KOPT-K1 (cell line): Measurements from ENCODE around the gene CD7.

Source experiments
- H3K27ac ChIP-seq: fragments of 200-600 bp; sonication (generic); 2 replicates; pipeline ENCODE4 v1.5.1; 2016; ENCODE audit warnings: antibody characterized with exemption, mild to moderate bottlenecking, low read depth, low read length; ENCODE audit not compliant: poor library complexity, severe bottlenecking
- H3K36me3 ChIP-seq: fragments of 200-600 bp; sonication (generic); 2 replicates; pipeline ENCODE4 v1.5.1; 2017; ENCODE audit warnings: antibody characterized with exemption, mild to moderate bottlenecking, low read length, moderate library complexity; ENCODE audit not compliant: insufficient read depth
- H3K9me3 ChIP-seq: fragments of 200-600 bp; sonication (generic); 2 replicates; pipeline ENCODE4 v1.5.1; 2017; ENCODE audit warnings: antibody characterized with exemption, low read length, mild to moderate bottlenecking; ENCODE audit not compliant: insufficient read depth, poor library complexity, severe bottlenecking

CD7 gene

DNA sequence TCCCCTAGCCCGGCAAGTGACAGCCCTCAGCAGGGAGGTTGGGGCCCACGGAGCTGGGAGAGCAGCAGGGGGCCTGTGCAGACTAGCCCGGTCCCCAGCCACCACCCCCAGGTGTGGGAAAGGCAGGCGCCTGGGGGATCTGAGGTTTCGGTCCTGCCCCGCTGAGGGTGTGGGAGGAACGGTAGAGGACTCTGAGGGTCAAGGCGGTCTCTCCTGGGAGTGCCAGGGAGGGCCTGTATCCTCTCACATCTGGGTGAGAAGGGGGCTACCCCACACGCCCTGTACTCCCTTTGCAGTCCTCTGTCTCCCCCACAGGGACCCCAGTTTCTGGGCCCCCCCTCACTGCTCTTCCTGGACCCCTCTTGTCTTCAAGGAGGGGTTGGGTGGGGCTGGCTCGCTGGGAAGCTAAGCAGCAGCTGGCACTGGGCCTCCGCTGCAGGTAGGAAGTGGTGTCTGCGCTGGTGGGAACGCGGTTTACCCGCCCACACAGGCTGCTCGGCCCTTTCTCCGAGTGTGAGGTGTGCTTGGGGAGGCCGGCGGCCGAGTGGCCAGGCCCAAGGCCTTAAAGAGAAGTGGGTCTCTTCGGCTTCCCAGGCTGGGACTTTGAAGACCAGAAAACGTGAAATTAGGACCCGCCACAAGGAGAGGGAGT lies 15.4 kb downstream of the CD7 start:
- Histone ChIP-seq H3K36me3 (no peaks in the 10 kb centered on the region), H3K27ac (peak overlapping the region; percentile 80), H3K9me3 (no peaks in the 10 kb centered on the region)

GRCh38 chr17:82301300-82301915 lies 16.0 kb downstream of the CD7 start:
- H3K36me3 ChIP-seq, result no peaks in the 10 kb centered on the region
- H3K9me3 ChIP-seq, result no peaks in the 10 kb centered on the region
- peak overlapping the region; percentile 80 for H3K27ac ChIP-seq

DNA sequence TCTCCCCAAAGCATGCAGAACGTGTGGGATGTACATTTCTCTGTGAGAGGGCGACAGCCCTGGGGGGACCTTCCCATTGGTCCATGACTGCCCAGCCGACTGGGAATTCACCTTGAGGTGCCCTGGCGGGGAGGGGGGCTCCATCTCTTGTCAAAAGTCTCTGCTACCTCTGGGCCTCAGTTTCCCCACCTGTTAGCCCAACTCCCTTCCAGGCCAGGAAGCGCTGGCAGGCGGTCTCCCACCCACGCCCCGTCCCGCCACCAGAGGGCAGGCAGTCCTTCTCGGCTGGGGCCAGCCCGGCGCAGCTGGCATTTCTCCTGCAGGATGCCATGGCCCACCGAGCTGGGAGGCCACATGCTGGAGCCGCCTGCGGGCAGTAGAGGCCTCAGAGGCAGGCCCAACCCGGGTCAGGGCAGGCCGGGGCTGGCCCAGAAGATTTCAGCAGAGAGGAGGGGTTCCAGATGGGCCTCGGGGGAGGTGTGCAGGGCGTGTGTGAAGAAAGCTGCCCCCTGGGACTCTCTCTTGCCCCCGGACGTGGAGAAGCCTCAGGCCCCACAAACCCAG lies 16.6 kb downstream of the CD7 start:
- Histone ChIP-seq H3K9me3 (no peaks in the 10 kb centered on the region), H3K36me3 (no peaks in the 10 kb centered on the region), H3K27ac (peak overlapping the region; percentile 91)

- Histone ChIP-seq H3K36me3 (no peaks in the 10 kb centered on the region), H3K27ac (peak overlapping the region; percentile 91), H3K9me3 (no peaks in the 10 kb centered on the region)
Measured at GRCh38 chr17:82300228-82300627, 17.2 kb downstream of the CD7 start.

GRCh38 chr17:82299452-82299851 lies 18.0 kb downstream of the CD7 start:
- Histone ChIP-seq H3K9me3 (no peaks in the 10 kb centered on the region), H3K27ac (peak overlapping the region; percentile 91), H3K36me3 (no peaks in the 10 kb centered on the region)

GRCh38 chr17:82298538-82299421 lies 18.6 kb downstream of the CD7 start:
- Histone ChIP-seq H3K27ac (peak overlapping the region; percentile 91), H3K36me3 (no peaks in the 10 kb centered on the region), H3K9me3 (no peaks in the 10 kb centered on the region)

GRCh38 chr17:82297714-82298537 lies 19.5 kb downstream of the CD7 start:
- Histone ChIP-seq H3K27ac (peak overlapping the region; percentile 91), H3K9me3 (no peaks in the 10 kb centered on the region), H3K36me3 (no peaks in the 10 kb centered on the region)

DNA sequence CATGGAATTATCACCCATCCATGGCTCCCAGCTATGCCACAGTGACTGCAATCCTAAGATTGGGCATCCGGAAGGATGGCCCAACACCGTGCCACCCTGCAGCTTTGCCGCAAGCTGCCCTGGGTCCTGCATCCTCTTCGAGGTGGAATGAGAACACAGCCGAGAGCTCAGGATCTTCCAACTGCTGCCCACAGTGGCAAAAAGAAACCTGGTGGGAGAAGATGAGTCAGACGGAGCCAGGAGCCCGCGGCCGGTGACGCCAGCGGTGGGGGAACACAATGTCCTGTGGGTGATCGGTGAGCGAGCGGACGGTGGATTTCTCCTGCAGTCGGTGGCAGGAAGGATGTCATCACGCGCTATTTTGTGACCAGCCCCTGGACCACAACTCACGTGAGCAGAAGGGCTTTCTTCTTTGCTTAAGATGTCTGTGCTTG lies 20.1 kb downstream of the CD7 start:
- peak overlapping the region; percentile 91 for H3K27ac ChIP-seq
- H3K9me3 ChIP-seq, result no peaks in the 10 kb centered on the region
- H3K36me3 ChIP-seq, result no peaks in the 10 kb centered on the region

- no peaks in the 10 kb centered on the region for H3K36me3 ChIP-seq
- H3K27ac ChIP-seq, result peak overlapping the region; percentile 91
- H3K9me3 ChIP-seq, result no peaks in the 10 kb centered on the region
Measured at GRCh38 chr17:82296511-82297279, 20.7 kb downstream of the CD7 start.

DNA sequence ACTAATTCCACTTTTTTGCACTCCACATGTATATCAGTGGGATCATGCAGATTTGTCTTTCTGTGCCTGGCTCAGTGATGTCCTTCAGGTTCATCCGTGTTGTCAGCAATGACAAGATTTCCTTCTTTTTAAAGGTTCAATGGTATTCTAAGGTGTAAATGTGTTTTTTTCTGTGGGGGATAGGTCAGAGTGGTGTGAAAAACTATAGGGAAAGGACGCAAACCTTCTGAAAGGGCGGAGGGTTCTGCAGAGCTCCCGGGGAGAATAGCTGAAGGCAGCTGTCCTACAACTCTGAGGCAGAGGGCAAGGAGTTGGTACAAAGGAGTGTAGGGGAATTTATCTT lies 22.0 kb downstream of the CD7 start:
- Histone ChIP-seq H3K9me3 (no peaks in the 10 kb centered on the region), H3K36me3 (no peaks in the 10 kb centered on the region), H3K27ac (no peak overlapping the region)

DNA sequence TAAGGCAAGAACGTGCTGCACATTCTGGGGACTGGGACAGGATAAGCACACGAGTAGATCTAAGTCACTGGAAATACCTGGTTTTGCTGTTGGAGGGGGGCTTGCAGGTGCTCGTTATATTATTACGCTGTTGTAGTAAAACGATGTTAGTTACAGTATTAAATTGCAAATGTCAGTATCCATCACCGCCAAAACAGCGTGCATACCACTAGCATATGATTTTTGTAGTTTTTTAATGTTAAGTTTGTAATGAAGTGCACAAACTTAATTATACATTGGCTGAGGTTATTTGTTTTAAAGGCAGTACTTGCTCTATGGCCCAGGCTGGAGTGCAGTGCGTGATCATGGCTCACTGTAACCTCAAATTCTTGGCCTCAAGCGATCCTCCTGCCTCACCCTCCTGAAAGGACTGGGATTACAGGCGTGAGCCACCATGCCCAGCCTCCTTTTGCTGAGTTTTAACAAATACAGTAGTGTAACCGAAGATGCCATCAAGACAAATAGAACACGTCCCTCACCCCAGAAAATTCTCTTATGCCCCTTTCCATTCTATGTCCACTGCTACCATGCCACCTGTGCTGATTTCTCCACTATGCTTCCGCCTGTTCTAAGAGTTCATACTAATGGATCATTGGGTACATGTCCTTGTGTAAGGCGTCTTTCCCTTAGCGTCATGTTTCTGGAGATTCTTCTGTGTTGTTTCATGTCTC lies 23.2 kb downstream of the CD7 start:
- no peaks in the 10 kb centered on the region for H3K36me3 ChIP-seq
- H3K27ac ChIP-seq, result peak overlapping the region; percentile 59
- no peaks in the 10 kb centered on the region for H3K9me3 ChIP-seq

- Histone ChIP-seq H3K9me3 (peaks cover 3% of the 10 kb centered on the region), H3K27ac (peak overlapping the region; percentile 91)
Measured at GRCh38 chr17:82292251-82293154, 24.9 kb downstream of the CD7 start.

More at GRCh38 chr17:82292251-82293154, 24.9 kb downstream of the CD7 start:
- H3K36me3 ChIP-seq, result no peaks in the 10 kb centered on the region
